Hippocampal formation (tissue), 2 donors: ENCODE results near the gene PLA2G6.
"Not testable (repeated sequence)": the region's sequence is repeated elsewhere in the genome, so short reads cannot be mapped to it uniquely, and the experiment has no call there.

Source experiments
- DNase-seq, 2 donors: peaks; one replicate each; lab custom pipeline; 2025; lab: John Stamatoyannopoulos, UW

Gene PLA2G6

DNA sequence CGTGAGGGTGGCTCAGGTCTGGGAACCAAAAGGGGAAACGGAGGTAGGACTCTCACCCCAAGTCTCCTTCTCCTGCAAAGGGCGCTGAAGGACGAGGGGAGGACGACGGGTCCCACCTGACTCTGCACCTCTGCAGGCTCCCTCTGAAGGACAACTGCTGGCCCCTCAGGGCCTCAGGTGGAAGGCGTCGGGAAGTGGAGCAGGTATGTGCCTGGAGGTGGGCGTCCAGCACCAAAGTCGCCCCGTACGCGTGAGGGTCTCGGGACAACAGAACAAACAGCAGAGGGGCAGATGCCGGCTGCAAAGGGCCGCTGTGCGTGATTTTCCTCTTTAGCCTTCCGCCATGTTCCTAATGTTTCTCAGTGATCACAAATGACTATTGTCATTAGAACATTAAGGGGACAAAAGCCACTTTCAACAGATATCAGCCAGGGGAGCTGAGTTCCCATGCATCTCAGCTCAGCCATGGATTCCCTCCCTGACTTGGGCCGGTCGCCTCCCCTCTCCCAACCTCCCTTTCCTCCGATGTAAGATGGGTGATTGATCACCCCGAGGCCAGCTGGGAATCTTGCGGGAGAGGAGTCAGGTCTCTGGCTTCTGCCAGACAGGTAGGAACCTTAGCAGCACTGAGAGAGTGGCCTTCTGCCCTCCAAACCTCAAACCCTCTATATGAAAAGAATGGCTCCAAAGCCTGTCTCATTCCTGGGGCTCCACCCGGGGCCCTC is 98.5 kb downstream of the PLA2G6 start:
- no peak for DNase-seq

DNA sequence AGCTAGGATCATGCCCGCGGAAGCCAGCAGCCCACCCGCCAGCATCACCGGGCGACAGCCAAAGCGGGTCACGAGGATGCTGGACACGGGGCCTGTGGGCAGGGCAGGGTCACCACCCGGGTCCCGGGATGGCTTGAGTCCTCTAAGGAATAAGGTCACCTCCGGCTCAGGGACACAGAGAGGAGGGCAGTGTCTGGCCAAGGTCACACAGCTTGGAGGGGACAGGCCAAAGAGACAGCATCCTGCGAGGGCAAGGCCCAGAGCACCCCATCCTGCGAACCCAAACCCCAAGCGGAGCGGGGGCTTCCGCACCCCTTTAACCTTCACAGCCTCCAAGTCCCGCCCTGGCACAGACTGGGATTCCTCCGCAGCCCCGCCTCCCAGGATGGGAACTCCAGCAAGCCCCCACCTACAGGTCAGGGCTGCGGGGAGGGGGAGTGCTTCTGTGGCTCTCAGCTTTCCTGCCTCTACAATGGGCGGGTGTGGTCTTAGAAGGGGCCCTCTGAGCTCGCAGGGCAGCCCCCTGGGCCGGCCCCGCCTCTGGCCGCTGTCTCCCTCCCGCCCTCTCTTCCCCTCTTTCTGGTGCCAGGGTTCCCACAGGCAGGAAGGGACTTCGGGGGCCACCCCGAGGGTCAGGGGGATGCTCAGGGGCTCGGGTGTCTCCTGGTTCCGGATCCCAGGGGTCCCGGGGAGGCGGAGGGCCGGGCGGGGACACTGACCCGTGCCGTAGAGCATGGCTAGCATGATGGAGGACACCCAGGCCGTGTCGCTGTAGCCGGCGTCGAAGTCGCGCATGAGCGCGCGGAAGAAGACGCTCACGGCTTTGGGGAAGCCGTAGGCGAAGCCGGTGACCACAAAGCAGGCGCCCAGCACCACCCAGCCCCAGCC is 99.4 kb downstream of the PLA2G6 start:
- DNase-seq, result no peak

DNA sequence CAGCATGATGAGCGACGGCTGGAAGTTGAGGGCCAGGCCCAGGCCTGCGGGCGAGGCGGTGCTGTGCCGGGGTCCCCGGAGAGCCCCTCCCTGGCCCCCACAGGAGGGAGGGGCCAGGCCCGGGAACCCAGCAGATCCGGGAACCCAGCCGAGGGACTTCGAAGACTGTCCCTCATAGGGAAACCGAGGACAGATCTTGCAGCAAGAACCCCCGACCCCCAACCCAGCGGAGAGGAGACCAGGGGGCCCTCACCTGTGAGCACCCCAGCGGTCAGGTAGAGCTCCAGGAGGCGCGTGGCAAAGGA is 100.0 kb downstream of the PLA2G6 start:
- no peak for DNase-seq

DNA sequence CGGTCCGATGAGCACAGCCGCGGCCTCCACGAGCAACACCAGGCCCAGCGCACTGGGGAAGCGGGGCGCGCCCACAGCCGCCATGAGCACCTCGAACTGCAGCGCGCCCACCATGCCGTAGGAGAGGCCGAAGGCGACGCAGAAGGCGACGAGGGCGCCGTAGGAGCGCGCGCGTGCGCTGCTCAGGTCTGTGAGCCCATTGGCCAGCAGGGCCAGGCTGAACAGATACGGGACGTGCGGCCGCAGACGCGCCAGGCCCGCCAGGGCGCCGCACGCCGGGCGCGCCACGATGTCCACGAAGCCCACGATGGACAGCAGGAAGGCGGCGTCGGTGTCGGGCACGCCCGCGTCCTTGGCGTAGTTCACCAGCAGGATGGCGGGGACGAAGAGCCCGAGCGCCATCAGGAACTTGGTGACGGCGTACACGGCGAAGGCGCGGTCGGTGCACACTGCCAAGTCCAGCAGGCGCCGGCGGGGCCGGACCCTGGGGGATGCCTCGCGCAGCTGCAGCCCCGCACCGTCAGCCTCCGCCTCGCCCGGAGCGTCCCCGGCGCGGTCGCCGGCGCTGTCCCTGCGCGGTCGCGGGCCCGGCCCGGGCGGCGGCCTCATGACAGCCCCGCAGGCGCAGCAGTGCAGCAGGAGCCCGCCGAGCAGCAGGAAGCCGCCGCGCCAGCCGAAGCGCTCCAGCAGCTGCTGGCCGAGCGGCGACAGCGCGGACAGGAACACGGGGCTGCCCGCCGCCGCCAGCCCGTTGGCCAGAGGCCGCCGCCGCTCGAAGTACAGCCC is 100.6 kb downstream of the PLA2G6 start:
- no peak for DNase-seq

DNA sequence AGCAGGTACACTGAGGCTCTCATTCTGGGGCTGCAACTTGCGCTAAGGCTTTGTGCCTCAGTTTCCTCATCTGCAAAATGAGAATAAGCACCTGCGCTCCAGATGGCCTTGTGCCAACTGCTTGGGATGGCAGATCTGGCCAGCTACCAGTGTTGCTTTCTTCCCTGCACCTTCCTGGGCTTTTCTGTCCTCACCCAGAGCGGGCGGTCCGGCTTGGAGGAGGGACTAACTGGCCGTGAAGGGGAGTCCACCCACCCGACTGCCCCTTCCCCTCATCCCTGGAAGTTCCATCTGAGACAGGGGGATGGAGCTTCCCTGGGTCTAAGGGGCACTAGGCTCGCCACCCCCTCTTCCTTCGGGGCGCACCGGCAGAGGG is 101.2 kb downstream of the PLA2G6 start:
- DNase-seq, result no peak

DNA sequence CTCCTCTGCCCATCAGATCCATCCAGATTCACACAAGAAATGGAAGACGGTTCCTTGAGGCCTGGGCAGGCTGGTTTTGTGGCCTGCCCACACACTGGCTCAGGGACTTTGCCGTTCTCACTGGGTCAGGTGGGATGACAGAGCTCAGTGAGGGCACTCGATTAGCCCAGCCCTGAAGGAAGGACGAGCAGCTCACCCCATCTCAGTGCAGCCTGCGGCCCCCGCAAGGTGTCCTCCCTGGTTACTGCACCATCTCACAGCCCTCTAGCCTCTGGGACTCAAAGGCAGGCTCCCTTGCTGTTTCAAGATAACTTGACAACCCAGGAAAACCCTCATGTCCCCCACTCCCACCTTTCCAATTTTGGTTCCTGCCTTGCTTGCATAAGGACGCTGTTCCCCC is 101.8 kb downstream of the PLA2G6 start:
- DNase-seq, result no peak

DNA sequence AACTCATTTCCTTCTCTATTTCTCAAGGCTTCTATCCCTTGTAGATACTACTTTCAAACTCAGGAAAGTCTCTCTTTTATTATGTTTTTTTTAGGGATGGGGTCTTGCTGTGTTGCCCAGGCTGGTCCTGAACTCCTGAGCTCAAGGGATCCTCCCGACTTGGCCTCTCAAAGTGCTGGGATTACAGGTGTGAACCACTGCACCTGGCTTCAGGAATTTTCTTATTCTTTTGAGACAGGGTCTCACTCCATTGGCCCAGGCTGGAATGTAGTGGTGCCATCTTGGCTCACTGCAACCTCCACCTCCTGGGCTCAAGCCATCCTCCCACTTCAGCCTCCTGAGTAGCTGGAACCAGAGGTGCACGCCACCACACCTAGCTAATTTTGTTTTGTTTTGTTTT is 102.4 kb downstream of the PLA2G6 start:
- DNase-seq, result not testable (repeated sequence)

DNA sequence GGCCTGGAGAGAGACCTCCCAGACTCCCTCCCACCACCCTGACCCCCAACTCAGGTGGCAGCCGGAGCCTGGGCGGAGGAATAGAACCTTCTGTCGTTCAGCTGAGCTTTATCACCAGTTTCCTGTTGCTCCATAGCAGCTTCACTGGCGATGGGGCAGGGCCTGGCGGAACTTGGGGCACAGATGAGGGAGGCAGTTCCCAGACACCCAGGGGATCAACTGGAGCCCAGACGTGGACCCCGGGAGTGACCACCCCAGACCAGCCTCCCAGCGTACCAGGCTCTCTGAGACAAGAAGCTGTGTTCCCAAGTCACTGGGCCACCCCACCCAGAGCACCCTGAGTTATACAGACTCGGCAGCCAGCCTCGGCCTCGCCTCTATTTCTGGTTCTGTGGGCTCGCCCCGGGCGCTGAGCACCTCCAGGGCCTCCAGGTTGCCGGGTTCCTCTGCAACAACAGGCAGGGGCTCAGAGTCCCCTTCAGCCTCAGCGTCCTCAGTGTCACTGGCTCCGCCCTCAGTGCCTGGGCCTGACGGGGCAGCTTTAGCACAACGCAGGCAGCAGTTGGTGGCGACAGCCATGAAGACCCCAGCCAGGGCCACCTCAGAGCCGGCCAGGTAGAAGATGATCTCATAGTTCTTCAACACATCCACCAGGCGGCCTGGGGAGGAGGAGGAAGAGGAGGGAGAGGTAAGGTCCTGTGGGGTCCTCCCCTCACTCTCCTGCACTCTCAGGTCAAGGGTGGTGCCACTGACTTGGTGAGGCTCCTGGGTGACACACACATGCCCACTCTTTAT is 103.4 kb downstream of the PLA2G6 start:
- DNase-seq, result no peak

DNA sequence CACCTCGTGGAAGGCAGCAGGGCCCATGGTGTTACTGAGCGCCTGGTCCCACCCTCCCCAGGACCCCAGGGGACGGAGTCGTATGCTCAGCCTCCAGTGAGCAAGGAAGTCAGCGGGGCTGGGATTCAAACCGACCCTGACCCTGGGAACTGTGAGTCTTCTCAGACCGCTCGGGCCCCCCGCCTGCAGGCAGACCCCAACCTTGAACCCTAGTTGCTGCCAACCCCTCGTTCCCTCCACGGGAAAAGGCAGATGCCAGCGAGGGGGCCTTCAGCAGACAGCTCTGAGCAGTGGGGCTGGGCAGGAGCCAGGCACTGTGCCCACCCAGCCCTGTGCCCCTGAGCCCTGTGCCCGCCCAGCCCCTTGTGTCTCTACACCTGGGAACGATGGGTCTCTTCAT is 104.0 kb downstream of the PLA2G6 start:
- no peak for DNase-seq

DNA sequence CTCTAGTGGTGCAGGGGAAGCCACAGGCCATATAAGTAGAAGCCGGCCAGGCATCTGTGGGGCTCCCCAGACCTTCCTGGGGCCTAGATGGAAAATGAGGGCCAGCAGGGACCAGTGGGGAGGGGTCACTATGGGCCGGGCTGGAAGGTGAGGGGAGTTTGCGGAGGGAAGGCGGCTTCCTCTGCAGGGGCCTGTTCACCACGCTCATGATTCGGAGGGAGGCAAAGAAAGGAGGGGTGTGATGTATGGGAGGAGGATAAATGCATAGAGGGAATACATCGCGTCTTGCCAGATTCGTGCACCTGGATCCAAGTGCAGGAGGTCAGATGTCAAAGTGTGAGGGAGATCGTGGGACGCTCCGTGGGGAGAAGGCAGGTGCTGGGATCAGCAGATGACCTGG is 104.5 kb downstream of the PLA2G6 start:
- DNase-seq, result no peak

DNA sequence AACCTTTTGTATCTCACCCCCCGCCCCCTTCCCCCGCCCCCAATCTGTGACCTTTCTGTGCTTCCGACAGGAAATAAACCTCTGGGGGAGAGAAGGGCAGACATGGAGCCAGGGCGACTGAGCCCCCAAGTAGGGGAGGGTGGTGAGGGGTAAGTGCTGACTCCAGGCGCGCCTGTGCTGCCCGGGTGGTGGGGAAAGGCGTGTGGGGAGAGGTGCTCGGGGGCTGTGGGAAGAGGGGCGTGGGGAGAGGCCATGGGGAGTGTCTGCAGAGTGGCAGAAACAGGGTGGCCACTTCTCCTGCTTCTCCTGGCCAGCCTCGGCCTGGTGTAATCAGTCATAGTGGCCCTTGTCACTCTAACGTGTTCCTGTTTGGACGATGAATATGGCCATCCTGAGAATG is 105.7 kb downstream of the PLA2G6 start:
- no peak for DNase-seq

DNA sequence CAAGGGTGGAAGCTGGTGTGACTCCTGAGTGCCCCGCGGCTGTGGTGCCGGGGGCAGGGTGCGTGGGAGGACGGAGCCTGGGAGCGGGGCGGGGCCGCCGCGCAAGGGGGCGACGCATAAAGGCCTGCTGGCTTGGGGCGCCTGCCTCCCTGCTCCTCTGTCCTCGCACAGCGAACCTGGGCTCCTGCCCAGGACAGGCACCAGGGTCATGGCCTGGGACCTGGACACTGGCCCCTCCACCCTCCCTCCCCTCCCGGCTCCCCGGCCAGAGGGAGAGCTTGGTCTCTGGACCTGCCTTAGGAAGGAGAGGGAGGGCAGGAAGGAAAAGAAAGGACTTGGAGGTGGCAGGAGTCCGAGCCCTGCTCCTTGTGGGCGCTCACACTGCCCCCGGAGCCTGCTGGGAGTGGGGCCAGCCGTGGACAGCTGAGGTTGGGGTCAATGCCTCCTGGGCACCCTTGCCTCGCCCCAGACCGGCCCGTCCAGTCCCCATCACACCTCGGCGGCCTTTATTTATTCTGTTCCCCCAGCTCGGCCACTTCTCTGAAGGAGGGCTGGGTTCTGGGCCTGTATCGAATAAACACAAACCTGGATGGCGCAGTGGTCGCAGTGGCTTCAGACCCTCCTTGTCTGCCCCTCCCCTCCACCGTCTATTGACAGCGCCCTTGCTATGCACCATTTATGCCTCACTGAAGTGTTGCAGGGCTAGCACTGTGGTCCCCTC is 106.4 kb downstream of the PLA2G6 start:
- DNase-seq, result no peak

DNA sequence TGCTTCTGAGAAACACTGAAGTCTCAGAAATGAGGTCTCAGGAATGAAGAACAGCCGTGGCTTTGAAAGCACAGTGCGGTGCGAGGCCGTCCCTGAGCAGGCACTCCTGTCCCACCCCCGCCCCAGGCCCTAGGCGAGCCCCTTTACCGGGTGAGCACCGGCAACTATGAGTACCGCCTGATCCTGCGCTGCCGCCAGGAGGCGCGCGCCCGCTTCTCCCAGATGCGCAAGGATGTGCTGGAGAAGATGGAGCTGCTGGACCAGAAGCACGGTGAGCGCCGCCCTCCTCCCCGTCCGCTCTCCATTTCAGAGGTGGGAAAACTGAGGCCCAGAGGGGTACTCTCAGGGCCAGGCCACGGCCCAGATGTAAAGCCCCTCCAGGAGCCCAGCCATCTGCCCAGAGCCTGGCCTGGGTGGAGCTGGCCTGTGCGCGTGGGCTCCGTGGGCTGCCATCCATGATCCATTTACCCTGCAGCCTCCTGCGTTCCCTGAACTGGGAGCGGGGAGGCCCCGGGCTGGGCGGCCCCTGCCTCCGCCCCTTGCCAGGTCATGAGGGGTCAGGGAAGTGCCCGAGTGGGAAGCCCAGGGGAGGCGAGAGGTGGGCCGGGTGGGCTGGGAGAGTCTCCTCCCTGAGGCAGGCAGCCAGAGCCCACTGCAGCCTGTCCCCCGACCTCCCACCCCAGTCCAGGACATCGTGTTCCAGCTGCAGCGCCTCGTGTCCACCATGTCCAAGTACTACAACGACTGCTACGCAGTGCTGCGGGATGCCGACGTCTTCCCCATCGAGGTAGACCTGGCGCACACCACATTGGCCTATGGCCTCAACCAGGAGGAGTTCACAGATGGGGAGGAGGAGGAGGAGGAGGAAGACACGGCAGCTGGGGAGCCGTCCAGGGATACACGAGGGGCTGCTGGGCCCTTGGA is 107.2 kb downstream of the PLA2G6 start:
- no peak for DNase-seq

DNA sequence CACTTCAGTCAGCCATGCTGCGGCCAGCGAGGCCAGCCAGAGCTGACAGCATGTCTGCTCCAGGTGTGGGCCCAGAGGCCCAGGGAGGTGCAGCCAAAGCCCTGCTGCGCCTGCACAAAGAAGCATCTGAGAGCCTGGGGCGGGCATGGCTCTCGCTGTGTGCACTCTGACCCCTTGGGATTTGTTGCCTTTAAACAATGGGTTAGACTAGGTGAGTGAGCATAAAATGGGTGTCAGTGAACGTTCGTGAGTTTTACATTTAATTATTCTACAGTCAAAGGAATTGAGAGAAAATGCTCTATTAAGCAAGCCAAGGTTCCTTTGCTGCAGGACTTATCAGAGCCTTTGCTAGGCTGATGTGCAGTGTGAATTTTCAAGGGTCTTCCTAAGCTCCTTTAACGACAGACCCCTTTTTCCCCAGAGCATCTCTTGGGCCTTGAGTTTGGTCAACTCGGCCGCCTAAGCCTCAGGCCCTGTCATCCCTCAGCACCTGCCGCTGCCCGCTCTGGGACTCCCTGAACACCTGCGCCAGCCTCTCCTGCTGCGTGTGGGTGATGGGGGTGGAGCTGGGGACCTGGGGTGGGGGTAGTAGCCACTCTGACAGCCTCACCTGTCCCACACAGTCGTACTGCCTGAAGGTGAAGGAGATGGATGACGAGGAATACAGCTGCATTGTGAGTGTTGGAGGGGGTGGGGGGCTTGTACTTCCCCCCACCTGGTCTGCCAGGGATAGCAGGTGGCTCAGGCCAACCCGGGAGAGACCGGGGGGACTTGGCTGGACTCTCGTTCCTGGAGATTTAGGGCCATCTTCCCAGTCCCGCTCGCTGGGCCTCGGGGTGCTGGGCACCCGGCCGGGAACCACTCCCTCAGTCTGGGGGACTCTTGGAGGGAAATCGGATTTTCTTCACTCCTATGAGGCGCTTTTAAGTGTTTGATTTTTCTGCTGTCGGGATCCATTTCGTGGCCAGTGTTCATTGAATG is 108.2 kb downstream of the PLA2G6 start:
- DNase-seq, result no peak

DNA sequence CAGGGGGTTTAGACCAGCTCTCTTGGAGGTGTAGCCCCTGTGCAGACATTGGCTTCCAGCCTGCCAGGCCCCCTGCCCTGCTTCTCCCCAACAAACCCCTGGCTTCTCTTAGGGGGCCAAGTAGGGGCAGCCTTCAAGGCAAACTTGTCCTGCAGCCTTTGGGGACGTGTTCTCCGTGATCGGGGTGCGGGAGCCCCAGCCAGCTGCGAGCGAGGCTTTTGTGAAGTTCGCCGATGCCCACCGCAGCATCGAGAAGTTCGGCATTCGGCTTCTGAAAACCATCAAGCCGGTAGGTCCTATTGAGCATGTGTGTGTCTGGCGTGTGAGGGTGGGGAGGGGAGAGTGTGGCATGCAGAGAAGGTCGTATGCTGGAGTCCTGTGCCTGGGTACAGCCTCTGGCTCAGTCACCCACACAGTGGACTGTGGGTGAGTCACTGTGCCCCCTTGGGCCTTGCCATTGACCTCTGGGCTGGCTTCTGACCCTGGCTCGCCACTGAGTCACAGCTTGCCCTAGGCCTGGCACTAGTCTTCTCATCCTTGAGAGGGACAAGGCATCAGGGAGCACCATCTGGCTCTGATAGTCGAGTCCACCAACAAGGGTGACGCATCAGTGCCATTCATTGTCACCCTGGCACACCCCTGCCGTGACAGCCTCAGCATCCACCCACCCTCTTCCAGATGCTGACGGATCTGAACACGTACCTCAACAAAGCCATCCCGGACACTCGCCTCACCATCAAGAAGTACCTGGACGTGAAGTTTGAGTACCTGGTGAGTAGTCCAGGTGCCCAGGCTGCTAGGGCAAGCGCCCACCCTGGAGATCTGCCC is 109.1 kb downstream of the PLA2G6 start:
- no peak for DNase-seq

DNA sequence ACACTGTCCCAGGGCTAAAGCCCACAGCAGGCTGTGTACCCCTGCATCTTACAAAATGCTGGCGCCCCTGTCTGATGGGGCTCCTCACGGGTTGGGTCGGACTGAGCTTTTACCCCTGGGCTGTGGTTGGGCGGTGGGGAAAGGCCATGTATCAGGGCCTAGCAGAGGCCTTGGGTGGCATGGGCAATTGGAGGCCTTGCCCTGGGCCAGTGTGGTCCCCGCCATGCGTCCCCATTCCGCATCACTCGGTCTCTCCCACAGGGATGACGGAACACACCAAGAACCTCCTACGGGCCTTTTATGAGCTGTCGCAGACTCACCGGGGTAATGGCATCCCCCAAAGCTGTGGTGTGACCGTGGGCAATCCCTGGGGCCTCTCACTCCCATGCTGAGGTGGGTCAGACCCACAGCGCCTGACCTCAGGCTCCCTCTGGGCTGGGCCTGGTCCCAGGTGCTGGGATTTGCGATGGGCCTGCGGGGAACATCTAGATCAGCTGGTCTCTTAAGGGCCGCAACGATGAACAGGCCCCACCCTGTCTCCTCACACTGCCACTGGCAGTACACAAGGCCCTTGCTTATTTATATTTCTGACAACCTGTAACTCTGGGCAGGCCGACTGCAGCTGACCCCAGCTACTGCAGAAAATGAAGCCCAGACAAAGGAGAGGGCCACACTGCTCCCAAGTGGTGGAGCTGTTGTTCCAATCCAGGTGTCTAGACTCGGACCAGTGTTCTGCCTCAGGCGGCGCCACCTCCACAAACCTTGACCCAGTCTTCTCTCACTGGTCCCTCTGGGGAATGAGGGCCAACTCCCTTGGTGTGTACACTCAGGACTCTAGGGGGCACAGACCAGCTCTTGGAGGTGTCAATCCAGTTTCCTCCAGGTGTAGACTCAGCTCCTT is 110.0 kb downstream of the PLA2G6 start:
- no peak for DNase-seq
